SH-SY5Y (cell line): ENCODE results near the gene UPK3A.
A peak's percentile ranks its signal among the peaks of the same experiment; 100 is the strongest.

Experiments
- GATA2 ChIP-seq: IDR thresholded peaks from 2 replicates; pipeline ENCODE4 v1.6.1; 2011; ENCODE audit warnings: mild to moderate bottlenecking, low read depth, low read length
- GATA3 ChIP-seq: IDR thresholded peaks from 2 replicates; pipeline ENCODE4 v1.6.1; 2011; ENCODE audit warnings: low read depth, mild to moderate bottlenecking, low read length, moderate library complexity

GRCh38 chr22:45273452-45274075 lies 11.2 kb upstream of the UPK3A start:
- TF ChIP-seq GATA2 (peak; percentile 80), GATA3 (no peak)
